DND-41 (cell line): ENCODE results near the gene EGF.
"Not testable (repeated sequence)": the region's sequence is repeated elsewhere in the genome, so short reads cannot be mapped to it uniquely, and the experiment has no call there.

Experiments
- ATAC-seq: fragments of 200-7000 bp; cut with Tn5 transposase; 3 replicates; pipeline ENCODE4 v1.9.1; 2021; ENCODE audit warnings: low read depth; ENCODE audit not compliant: insufficient read depth
- DNase-seq: peaks from one replicate; pipeline ENCODE4 v3.0.0-alpha.2; 2020
- H2AFZ ChIP-seq: 2 replicates; pipeline ENCODE4 v1.6.0; 2012; ENCODE audit warnings: low read depth, low read length
- H3K27ac ChIP-seq: 2 replicates; pipeline ENCODE4 v1.5.1; 2012; ENCODE audit warnings: low read length, inconsistent platforms
- H3K27me3 ChIP-seq: fragments of 200-600 bp; sonication (generic); 2 replicates; pipeline ENCODE4 v1.6.0; 2012; ENCODE audit warnings: low read length, mild to moderate bottlenecking, inconsistent platforms; ENCODE audit not compliant: insufficient read depth, poor library complexity
- H3K36me3 ChIP-seq: 2 replicates; pipeline ENCODE4 v1.5.1; 2012; ENCODE audit warnings: low read length, inconsistent platforms; ENCODE audit not compliant: insufficient read depth
- H3K4me1 ChIP-seq: 2 replicates; pipeline ENCODE4 v1.5.1; 2012; ENCODE audit warnings: mild to moderate bottlenecking, low read length; ENCODE audit not compliant: insufficient read depth
- H3K4me2 ChIP-seq: 2 replicates; pipeline ENCODE4 v1.6.0; 2012; ENCODE audit warnings: mild to moderate bottlenecking, moderate library complexity, low read length, inconsistent platforms; ENCODE audit not compliant: insufficient read depth
- H3K4me3 ChIP-seq, 2 experiments: fragments of 200-600 bp in 1 of 2; shearing (Covaris generic) in 1 of 2; 2 replicates each; pipeline ENCODE4 v1.5.1; 2012 to 2016; ENCODE audit warnings: inconsistent platforms in 2 of 2, low read length in 2 of 2, mild to moderate bottlenecking in 2 of 2, low read depth in 1 of 2, moderate library complexity in 1 of 2
- H3K79me2 ChIP-seq: 2 replicates; pipeline ENCODE4 v1.6.0; 2012; ENCODE audit warnings: low read length, inconsistent platforms; ENCODE audit not compliant: insufficient read depth
- H3K9ac ChIP-seq: 2 replicates; pipeline ENCODE4 v1.6.0; 2012; ENCODE audit warnings: low read depth, mild to moderate bottlenecking, inconsistent platforms, low read length, moderate library complexity
- H3K9me3 ChIP-seq: 2 replicates; pipeline ENCODE4 v1.5.1; 2012; ENCODE audit warnings: low read length, moderate library complexity, mild to moderate bottlenecking, inconsistent platforms; ENCODE audit not compliant: insufficient read depth, severe bottlenecking
- H4K20me1 ChIP-seq: 2 replicates; pipeline ENCODE4 v1.6.0; 2012; ENCODE audit warnings: low read length; ENCODE audit not compliant: insufficient read depth
- EZH2 ChIP-seq: IDR thresholded peaks from 3 replicates; pipeline ENCODE4 v1.6.1; 2012; ENCODE audit warnings: borderline replicate concordance, low read depth, mild to moderate bottlenecking, moderate library complexity, low read length, inconsistent platforms; ENCODE audit not compliant: severe bottlenecking
- TF ChIP-seq, protein P1 (sequence below): IDR thresholded peaks from 2 replicates; pipeline ENCODE4 v1.5.1; 2012; ENCODE audit warnings: borderline replicate concordance, low read length, moderate library complexity, mild to moderate bottlenecking; ENCODE audit not compliant: poor library complexity, severe bottlenecking; ENCODE audit errors: extremely low read depth

Gene EGF

DNA sequence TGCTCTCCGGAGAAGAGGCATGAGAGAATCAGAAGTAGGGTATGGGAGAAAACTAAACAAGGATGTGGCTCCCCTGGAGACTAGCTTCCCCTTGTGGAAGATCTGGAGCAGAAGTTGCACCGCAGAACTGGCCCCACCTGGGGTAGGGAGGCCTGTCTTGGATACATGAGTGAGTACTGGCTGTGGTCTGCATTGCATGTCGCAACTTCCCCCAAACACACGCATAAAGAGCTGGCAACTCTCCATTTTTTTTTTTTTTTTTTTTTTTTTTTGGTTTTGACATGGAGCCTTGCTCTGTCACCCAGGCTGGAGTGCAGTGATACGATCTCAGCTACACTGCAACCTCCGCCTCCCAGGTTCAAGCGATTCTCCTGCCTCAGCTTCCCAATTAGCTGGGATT is 119.9 kb downstream of the EGF start:
- H3K27ac ChIP-seq: no peak overlapping the region
- H4K20me1 ChIP-seq: no peaks in the 10 kb centered on the region
- H3K9ac ChIP-seq: no peak overlapping the region
- H2AFZ ChIP-seq: no peak overlapping the region
- H3K27me3 ChIP-seq: no peaks in the 10 kb centered on the region
- H3K4me1 ChIP-seq: peaks cover 5% of the 10 kb centered on the region; the same call in 1 of the 2 replicates
- H3K9me3 ChIP-seq: peaks cover 7% of the 10 kb centered on the region
- ATAC-seq (peak; percentile 88), DNase-seq (peak; percentile 62)
- H3K36me3 ChIP-seq: no peaks in the 10 kb centered on the region
- H3K79me2 ChIP-seq: no peaks in the 10 kb centered on the region
- no peak overlapping the region for H3K4me3 ChIP-seq
- TF ChIP-seq, protein P1, sequence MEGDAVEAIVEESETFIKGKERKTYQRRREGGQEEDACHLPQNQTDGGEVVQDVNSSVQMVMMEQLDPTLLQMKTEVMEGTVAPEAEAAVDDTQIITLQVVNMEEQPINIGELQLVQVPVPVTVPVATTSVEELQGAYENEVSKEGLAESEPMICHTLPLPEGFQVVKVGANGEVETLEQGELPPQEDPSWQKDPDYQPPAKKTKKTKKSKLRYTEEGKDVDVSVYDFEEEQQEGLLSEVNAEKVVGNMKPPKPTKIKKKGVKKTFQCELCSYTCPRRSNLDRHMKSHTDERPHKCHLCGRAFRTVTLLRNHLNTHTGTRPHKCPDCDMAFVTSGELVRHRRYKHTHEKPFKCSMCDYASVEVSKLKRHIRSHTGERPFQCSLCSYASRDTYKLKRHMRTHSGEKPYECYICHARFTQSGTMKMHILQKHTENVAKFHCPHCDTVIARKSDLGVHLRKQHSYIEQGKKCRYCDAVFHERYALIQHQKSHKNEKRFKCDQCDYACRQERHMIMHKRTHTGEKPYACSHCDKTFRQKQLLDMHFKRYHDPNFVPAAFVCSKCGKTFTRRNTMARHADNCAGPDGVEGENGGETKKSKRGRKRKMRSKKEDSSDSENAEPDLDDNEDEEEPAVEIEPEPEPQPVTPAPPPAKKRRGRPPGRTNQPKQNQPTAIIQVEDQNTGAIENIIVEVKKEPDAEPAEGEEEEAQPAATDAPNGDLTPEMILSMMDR: no peak
- no peak for TF ChIP-seq EZH2
- no peak overlapping the region for H3K4me2 ChIP-seq

DNA sequence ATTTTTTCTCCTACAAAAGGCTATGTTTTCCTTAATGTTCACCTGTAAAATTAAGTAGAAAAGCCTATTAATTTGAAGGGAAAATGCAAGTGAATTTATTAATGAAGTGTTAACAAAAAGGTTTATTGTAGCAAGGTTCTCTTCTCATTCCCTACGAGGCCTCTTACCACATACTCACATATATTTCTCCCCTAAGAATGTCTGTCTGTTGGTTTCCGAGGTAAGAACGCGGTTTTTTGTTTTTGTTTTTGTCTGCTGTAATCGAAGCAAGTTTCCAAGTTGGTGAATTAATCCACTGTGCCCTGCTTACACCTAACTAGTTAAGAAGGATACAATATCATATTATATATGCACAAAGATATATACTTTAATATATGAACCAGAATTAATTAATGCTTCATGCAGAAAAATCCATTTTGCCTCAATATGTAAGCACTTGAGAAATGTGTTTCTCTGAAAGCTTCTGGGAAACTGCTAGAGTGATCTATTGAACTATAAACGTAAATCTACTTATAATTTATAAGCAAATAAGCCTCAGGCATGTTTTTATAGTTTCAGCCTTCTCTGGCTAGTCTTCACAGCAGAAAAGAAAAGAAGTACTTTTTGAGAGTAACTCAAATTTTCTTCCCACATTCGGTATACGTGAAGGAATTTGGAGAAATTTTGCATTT is 120.8 kb downstream of the EGF start:
- no peak for DNase-seq
- no peak overlapping the region for H3K9ac ChIP-seq
- H3K4me2 ChIP-seq: no peak overlapping the region
- no peak overlapping the region for H2AFZ ChIP-seq
- H3K4me1 ChIP-seq: peaks cover 5% of the 10 kb centered on the region; the same call in 1 of the 2 replicates
- no peaks in the 10 kb centered on the region for H3K27me3 ChIP-seq
- no peaks in the 10 kb centered on the region for H4K20me1 ChIP-seq
- H3K4me3 ChIP-seq: no peak overlapping the region
- peaks cover 7% of the 10 kb centered on the region for H3K9me3 ChIP-seq
- H3K79me2 ChIP-seq: no peaks in the 10 kb centered on the region
- H3K27ac ChIP-seq: no peak overlapping the region
- TF ChIP-seq, protein P1: no peak
- TF ChIP-seq EZH2: no peak
- no peaks in the 10 kb centered on the region for H3K36me3 ChIP-seq
- no peak for ATAC-seq

DNA sequence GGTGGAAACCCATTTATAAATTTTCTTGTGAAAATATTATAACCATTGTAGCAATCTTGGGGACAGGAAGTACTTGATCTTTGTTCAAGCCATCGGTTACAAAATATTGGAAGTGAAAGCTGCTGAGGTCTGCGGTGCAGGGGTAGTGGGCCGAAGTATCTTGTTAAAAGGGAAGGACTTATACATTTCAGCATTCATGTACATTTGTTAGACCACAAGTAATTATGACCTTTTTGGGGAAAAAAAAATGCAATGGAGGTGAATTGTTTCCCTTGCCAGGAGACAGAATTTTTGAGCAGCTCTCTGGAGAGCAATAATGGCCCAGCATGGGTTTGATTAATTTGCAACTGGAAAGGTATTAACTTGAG is 121.3 kb downstream of the EGF start:
- no peak for ATAC-seq
- peaks cover 7% of the 10 kb centered on the region for H3K9me3 ChIP-seq

DNA sequence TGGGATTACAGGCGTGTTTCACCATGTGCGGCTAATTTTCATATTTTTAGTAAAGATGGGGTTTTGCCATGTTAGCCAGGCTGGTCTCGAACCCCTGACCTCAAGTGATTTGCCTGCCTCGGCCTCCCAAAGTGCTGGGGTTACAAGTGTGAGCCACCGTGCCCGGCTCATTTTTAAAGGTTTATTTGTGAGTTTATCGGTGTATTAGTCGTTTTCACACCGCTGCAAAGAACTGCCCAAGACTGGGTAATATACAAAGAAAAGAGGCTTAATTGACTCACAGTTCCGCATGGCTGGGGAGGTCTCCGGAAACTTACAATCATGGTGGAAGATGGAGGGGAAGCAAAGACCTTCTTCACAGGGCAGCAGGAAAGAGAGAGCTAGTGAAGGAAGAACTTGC is 126.5 kb downstream of the EGF start:
- H3K9ac ChIP-seq, H3K9me3 ChIP-seq, H3K4me3 ChIP-seq, H3K4me2 ChIP-seq, DNase-seq, H4K20me1 ChIP-seq, H3K27ac ChIP-seq, ATAC-seq, H3K36me3 ChIP-seq, H2AFZ ChIP-seq, H3K79me2 ChIP-seq, H3K27me3 ChIP-seq: not testable (repeated sequence)
- peaks cover 31% of the 10 kb centered on the region for H3K4me1 ChIP-seq

More for the DNA sequence above, 121.3 kb downstream of the EGF start:
- H3K27me3 ChIP-seq: no peaks in the 10 kb centered on the region
- H3K79me2 ChIP-seq: no peaks in the 10 kb centered on the region
- TF ChIP-seq, protein P1: no peak
- no peak for TF ChIP-seq EZH2
- no peak overlapping the region for H2AFZ ChIP-seq
- no peaks in the 10 kb centered on the region for H4K20me1 ChIP-seq
- no peak overlapping the region for H3K27ac ChIP-seq
- H3K4me3 ChIP-seq: no peak overlapping the region
- DNase-seq: no peak
- H3K36me3 ChIP-seq: no peaks in the 10 kb centered on the region
- H3K9ac ChIP-seq: no peak overlapping the region
- H3K4me1 ChIP-seq: peaks cover 5% of the 10 kb centered on the region; the same call in 1 of the 2 replicates
- no peak overlapping the region for H3K4me2 ChIP-seq
